GM18907 (cell line): ENCODE results near the gene KCNMA1.

ENCODE experiments used
- ATAC-seq: cut with Tn5 transposase; IDR thresholded peaks from one replicate; pipeline ENCODE4 v1.9.1; 2021; ENCODE audit warnings: mild to moderate bottlenecking, moderate library complexity; ENCODE audit not compliant: unreplicated experiment

KCNMA1 gene

DNA sequence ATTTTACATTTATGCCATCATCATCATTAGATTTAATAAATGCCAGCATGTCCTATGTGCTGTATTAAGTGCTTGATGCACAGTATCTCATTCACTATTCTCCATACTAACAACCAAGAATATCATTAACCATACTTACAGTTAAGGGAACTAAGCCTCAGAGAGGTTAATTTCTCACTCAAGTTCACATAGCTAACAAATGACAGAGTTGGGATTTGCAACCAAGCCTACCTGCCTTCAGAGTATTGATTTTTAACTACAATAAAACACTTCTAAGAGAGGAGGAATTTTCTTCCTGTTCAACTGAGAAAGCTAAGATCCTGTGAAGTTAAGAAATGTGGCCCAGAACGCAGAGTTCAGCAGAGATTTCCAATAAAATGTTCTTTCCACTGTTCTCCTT lies 403.0 kb downstream of the KCNMA1 start:
- ATAC-seq, result no peak

DNA sequence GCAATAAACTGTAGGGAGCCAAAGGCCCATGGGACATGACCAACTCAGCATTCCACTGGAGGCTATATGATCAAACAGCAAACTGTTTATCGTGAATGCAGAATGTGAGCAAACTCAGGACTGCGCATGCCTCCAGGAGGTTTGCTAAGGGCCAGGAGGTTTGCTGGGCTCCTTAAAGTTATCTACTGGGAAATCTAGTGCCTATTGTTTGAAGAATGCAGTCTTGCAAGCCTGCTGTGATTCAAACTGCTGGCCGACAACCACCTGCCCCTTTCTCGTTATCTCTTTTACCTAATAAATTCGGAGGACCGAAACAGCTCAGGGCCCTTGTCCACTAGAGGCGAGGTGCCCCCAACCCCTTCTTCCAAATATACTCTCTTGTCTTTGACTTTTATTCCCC lies 404.1 kb downstream of the KCNMA1 start:
- no peak for ATAC-seq

DNA sequence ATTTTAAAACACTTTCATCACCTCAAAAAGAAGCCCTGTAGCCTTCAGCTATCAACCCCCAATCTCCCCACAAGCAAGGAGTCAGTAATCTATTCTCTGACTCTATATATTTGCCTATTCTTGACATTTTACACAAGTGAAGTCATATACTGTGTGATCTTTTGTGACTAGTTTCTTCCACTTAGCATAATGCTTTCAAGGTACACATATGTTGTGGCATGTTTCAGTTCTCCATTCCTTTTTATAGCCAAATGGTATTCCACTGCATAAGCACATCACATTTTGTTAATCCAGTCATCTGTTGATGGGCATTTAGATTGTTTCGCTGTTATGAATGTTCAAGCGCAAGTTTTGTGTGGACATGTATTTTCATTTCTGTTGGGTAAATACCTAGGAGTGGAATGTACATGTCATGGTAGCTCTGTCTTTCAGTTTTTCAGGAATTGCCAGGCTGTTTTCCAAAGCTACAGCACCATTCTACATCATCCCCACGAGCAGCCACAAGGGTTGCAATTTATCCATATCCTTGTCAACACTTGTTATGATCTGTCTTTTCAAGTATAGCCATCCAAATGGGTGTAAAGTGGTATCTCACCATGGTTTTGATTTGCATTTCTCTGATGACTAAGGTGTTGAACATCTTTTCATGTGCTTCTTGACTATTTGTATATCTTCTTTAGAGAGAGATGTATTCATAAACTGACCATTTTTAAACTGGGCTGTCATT lies 405.6 kb downstream of the KCNMA1 start:
- no peak for ATAC-seq

DNA sequence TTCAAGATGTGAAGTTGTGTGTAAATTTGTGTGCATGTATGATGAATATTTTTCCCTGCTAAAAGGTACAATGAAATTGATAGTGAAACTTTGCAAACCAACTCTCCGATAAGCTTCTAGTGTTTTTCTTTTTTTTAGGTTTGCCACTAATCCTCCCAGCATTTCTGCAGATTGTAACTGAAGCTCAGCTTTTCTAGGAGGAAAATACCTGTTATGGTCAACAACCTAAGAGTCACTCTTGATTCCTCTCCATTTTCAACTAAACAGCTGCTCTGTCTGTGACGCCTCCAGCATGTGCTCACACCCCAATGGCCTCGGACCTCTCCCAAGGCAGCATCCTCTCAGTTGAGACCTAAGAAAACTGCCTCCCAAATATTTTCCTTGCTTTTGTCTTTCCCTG lies 406.2 kb downstream of the KCNMA1 start:
- ATAC-seq, result no peak

DNA sequence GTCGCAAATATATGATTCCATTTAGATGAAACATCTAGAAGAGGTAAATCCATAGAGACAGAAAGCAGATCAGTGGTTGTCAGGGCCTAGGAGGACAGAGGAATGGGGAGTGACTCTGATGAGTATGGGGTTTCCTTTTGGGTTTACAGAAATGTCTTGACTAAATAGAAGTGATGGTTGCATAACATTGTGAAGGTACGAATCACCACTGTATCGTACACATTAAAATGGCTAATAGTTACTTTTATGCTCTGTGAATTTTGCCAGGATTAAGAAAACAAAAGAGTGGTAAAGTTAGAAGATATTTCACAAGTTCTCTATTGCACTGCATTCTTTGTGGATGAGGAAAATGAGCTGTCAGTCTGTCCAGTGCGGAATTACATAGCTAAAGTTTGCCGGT lies 407.4 kb downstream of the KCNMA1 start:
- no peak for ATAC-seq

DNA sequence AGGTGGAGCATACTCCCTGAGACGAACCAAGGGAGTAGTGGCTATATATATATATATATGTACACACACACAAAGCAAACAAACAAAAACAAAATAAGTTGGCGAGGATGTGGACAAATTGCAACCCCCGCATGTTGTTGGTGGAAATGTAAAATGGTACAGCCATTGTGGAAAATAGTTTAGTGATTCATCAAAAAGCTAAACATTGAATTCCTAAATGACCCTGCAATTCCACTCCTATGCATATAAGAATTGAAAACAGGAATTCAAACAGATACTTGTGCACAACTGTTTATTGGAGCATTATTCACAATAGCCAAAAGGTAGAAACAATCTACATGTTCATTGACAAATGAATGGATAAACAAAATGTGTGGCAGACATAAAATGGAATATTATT lies 407.9 kb downstream of the KCNMA1 start:
- no peak for ATAC-seq

DNA sequence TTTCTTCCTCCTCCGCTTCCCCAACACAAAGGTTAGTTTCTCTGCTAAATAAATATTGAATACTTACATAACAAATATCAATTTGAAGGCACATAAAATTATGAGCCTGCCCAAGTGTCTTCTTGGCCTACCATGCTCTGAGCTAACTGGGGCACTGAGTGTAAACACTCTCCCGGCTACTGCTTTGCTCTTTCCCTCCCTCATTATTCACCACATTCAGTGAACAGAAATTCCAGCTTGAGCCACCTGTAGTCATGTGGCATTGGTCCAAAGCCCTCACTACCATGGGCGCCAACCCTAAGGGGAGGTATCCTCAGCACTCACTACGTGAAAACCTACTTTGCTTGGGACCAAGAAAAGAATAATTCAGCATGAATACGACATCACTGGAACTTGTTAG lies 409.0 kb downstream of the KCNMA1 start:
- ATAC-seq, result no peak

DNA sequence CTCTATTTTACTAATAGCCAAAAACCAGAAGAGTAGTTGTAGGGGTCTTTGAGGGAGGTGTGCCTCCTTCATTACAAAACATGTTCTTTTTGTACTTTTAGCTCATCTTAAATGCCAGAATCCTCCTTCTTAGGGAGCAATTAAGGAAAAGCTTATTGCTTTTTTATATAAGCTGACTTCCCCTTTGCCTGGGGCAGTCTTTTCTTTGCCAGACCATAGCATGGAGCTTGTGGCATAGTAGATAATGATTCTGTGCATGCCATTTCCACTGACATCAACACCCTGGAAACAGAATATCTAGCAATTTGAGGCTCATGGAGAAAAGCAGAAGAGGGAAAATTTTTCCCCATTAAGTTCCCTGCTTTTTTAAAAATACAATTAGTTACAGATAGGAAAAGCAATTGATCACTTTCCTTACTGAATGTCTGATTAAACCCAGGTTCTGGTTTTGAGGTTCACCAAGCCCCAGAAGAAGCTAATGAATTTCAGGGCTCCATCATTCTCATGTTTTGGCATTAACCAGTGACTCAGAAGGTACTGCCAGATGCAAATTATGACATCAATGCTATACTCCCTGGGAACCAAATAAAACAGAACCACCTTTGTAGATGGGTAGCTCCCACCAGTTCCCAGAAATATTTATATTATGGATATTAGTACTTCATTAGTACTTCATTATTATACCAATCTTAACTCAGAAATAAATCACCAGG lies 410.6 kb downstream of the KCNMA1 start:
- ATAC-seq, result no peak

DNA sequence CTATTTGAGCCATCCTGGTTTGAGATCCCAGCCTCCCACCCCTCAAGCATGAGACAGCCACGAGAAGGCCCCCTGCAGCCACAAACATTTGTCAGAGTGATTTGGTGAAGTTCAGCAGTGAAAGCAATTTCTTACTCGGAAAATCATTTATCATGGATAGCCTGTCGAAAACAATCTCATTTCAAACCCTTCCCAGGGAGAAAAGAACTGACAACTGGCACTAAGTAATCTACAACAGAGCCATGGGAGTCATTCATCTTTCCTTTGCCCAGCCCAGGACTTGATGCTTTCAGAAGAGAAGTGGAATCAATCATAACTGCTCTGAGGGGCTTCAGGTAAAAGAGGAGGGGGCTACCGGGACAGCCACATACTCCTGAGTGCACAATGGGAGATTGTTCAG lies 411.2 kb downstream of the KCNMA1 start:
- no peak for ATAC-seq

DNA sequence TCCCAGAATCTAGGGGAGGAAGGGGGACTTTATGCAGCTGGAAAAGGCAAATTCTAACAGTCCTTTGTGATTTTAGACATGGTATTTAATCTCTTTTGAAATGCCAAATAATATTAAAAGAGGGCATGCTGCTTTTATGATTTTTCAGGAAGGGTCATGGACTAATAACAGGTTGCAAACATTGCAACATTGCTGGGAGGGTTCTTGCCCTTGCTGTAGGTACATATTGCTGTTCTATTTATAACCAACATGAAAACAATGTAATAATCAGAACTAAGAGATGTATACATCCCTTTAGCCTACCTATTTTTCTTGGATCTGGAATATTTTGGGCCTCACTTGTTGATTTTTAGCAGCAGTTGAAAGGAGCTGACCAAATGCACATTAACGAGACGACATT lies 411.6 kb downstream of the KCNMA1 start:
- no peak for ATAC-seq

DNA sequence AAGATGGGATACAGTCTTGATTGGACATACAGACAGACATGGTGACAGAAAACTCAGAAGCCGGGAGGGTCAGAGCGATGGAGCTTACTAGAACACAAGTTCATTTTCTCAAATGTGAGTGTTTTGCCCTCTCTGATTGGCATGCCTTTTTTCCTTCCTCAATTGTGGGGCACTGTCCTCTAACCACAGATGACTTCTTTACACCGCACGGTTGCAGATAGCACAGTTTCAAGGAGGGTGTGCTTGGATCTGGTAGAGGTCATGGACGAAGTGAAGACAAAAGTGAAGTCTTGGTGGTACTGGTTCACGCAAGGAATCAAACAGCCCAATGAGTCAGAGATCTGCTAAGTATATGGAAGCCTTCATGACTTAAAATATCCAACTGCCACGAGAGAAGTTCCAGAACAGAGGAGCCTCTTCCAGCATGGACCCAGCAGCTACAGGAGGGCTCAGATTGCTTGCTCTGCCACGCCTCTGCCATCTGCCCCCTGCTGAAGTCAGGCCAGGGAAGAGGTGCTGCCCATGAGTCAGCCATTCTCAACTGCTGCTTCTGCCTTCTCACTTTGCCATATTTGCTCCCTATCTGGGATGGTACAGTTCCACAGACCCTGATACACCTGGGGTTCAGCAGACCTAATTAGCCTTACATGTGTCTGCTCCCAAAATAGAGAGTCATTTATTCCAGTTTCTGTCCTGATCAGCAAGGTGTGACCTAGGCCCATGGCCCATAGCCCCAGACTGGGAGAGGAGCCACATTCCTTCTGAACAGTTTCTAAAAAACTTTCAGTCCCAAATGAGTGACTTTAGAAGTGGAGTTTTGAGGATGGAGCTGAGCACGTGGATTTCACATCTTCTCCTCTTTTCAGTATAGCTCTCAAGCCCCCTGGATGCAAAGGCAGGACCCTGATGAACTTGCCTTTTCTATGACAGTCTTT lies 413.8 kb downstream of the KCNMA1 start:
- ATAC-seq, result no peak

DNA sequence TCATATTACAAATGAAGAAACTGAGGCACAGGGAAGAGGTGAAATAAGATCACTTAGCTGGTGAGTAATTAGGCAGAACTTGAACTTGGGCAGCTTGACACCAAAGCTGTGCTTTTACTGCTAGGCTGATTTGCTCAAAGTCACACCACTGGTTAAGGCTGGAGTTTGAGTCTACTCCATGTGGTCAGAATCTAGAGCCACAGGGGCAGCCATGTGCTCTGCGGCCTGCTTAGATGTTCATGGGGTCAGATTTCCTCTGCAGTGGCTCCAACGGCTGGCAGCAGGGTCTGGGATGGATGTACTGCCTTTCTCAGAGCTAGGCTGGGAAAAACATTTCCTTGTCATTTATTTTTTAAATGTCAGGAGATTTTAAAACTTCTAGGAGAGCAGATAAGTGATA lies 417.5 kb downstream of the KCNMA1 start:
- ATAC-seq, result no peak

DNA sequence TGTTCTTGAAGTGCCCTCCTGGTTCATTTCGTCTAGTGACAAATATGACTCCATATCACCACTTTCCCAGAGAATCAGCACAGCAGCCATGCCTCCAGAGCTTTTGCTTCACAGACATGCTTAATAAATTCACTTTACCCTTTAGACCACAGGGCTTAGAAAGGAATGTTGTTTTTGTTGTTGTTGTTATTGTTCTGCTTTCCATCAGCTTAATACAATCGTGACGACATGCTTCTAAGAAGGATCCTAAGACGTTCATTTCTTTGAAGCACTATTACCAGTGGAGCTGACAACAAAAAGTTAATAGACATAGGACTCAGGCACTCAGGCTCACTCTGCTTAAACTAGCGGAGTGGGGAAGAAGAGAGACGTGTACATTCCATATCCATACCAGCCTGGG lies 418.6 kb downstream of the KCNMA1 start:
- no peak for ATAC-seq

DNA sequence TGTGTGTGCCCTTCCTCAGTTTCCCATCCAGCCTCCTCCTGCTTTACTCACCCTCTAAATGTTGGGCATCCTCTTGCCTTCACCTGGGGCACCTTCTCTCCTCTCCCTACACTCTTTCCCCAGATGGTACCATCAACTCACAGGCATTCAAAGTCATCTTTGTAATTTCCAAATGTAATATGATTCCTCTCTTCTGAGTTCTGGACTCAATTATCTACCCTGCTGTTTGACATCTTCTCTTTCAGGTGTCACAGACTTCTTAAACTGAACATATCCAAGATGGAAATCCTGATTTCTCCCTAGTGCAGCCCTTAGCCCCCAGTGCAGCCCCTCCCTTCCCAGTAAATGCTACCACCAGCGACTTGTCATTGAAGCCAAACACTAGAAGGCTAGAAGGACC lies 422.8 kb downstream of the KCNMA1 start:
- no peak for ATAC-seq

DNA sequence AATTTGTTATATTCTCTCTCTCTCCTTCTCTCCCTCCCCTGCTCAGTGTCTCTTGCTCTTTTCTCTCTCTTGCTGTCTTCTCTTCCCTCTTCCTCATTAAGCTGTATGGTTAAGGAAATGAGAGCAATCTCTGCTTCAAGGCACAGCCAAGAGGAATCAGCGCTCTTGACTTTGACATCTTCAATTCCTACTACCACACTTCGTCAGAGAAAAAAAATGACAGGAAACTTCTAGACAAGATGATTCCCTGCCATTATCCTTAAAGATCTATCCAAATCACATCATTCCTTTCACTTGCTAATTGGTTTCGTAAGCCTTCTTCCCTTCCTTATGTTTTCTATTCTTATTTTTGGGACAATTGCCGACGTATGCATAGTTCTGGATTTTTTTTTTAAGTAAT lies 425.0 kb downstream of the KCNMA1 start:
- no peak for ATAC-seq

DNA sequence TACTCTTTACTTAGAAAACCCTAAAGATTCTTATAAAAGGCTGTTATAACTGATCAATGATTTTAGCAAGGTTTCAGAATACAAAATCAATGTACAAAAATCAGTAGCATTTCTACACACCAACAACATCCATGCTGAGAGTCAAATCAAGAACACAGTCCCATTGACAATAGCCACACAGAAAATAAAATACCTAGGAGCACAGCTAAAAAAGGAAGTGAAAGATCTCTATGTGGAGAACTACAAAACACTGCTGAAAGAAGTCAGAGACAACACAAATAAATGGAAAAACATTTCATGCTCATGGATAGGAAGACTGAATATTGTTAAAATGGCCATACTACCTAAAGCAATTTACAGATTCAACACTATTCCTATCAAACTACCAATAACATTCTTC lies 427.0 kb downstream of the KCNMA1 start:
- ATAC-seq, result no peak

DNA sequence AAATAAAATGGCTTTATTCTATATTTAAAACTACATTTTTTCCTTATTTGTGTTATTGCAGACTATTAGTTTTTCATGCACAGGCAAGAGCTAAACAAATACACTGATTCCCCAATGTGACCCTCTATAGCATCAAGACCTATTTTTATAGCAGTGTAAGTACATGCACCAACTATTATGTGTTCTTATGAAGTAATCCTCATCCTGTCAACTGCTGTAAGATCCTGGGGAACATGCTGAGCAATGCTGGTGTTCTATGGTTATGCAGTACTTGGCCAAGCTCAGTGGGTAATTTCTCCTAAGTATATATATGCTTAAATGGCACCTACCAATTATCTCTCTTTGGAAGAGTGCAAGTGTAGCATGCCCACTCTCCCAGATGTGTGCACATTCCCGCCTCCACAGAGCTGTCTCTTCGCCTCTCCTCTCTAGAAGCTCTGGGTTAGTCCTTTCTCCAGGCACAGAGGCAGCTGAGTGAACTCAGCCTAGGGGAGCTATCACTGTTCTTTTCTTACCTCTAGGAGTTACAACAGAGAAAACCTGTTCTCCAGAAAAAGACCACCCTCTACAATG lies 428.8 kb downstream of the KCNMA1 start:
- no peak for ATAC-seq

DNA sequence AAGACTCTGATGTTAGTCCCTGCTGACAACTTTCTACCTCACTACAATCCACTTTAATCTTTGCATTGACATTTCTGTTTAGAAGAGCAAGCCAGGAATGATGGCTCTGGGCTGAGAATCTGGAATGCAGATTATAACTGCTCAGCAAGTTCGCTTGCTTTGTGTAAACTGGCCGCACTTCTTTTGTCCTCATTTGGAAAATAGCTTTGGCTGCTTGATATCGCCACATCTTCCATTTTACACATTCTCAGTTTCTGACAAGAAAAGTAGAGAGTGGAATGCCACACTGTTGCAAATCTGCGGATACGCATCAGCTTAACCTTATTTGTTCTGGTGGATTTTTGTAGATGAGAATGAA lies 429.8 kb downstream of the KCNMA1 start:
- ATAC-seq, result no peak

DNA sequence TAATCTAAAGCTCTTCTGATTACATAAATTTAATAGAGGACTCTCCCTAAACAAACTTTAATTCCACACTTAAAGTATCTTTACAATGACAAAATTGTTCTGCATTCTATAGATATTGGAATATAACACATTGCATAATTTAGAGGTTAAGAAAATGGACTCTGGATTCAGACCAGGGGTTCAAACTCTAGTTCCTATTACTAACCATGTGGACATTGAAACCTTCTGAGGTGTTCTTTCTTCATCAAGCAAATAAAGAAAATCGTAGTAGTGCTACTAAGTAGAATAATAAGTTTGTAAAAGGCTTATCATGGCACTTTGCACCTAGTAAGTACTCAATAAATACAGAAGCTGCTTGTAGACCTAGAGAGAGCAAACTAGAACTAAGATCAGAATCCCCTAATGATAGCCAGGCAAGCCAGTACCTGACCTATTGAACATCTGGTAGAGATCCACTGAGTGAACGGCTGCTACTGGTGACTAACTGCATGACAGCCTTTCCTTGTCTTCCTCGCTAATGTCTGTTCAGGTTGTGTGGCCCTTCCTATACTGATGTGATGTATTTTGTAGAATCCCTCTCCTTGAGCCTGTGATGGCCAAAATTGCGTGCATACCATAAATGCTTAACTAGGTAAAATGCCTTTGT lies 430.3 kb downstream of the KCNMA1 start:
- no peak for ATAC-seq

DNA sequence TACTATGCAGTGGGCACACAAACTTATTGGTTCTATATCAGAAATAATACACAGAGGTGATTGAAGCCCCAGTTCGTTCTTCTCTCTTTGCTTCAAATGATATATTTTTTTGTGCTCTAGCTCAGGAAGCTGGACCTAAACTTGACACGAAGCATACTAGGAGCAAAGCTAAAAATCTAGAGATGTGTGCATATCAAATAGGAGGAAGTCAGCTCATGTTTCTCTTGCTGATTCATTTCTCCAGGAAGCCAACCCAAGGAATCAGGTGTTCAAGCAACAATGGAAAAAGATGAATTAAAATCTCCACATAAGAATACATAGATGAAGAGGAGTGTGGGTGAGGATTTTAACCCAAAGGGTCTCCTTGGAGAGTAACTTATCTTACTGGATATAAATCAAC lies 432.5 kb downstream of the KCNMA1 start:
- no peak for ATAC-seq

DNA sequence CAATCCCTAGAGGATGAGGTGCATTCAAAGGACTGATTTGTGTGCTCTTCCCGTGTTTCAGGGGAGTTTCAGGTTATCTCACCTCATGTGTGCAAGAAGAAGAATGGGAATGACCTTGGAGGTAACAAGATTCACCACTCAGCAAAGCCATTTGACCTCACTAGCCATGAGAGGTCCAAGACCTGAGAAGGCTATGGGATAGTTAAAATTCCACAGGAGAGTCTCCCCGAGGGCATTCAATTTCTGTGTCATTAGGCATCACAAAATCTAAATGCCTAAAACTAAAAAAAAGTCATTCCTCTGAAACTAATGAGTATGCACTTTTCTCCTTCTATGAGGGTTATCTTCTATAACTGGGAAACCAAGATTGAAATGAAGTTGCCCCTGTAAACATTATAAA lies 433.4 kb downstream of the KCNMA1 start:
- no peak for ATAC-seq
